Measurements from ENCODE around the gene NTRK2. TPM values are rescaled to one million over a fixed set of nuclear protein-coding genes. Genes with fewer than 3 reads are reported as not detected.

NTRK2 gene
- total RNA-seq, 1 experiment from 2014 or later: not detected

DNA sequence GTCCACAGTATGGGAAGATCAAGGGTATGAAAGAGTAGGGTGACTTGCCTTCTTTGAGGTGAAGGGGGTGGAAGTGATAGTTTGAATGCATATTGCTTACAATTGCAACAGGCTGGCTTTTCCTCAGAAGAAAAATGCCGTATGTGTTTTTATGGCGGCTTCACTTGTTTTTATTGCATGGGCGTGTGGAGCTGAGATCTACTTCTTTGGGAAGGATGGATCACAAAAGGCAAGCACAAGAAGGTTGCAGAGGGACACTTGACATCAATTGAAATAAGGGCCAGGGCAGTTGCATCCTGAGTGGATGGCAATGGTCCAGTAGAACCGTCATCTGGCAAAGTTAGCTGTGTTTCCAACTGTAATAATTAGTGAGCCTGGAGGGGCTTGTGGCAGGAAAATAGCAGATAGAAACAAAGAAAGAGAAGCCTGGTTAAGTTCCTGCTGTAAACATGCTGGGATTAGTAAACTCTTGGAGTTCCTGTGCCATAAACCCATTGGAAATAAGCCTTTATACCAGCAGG, 138.4 kb downstream of the NTRK2 start:
- ChIA-PET RAD21 (ENCODE audit: low non-redundant PET in 1 of 2, low total read pairs in 2 of 2, uncharacterized antibody in 2 of 2, unreplicated experiment in 2 of 2) (no interaction called here), CTCF (no interaction called here), POLR2A (no interaction called here)
- Histone ChIP-seq H3K9me2 (ENCODE audit: insufficient read depth) (no peaks in the 10 kb centered on the region), H4K20me1 (ENCODE audit: insufficient read depth) (no peaks in the 10 kb centered on the region), H2AFZ (ENCODE audit: low read depth, low read length, poor library complexity, severe bottlenecking) (no peak overlapping the region), H3K9me3 (ENCODE audit: control insufficient read depth in 1 of 2, insufficient read depth in 1 of 2, low read depth in 1 of 2, low read length in 2 of 2) (no peaks in the 10 kb centered on the region), H3K36me3 (ENCODE audit: control insufficient read depth in 1 of 2, insufficient read depth in 2 of 2, low read length in 2 of 2) (no peaks in the 10 kb centered on the region), H3K27ac (ENCODE audit: low read depth, low read length) (no peak overlapping the region), H3K27me3 (ENCODE audit: insufficient read depth, low read length) (peaks cover 58% of the 10 kb centered on the region), H3K9ac (ENCODE audit: low read length) (no peak overlapping the region), H3K4me2 (ENCODE audit: low read length) (no peak overlapping the region), H3K4me1 (ENCODE audit: control insufficient read depth in 1 of 2, insufficient read depth in 2 of 2, low read length in 2 of 2) (no peaks in the 10 kb centered on the region), H3K79me2 (ENCODE audit: insufficient read depth, low read length) (no peaks in the 10 kb centered on the region), H3K4me3 (replicated peaks in 1 of 2; ENCODE audit: low read depth in 1 of 2, low read length in 2 of 2) (no peak overlapping the region)
- TF ChIP-seq FOSL1 (IDR thresholded peaks at IDR 0.05; ENCODE audit: low read depth) (no peak), EZH2 (IDR thresholded peaks at IDR 0.05) (no peak), YY1 (IDR thresholded peaks at IDR 0.05; ENCODE audit: extremely low read depth, insufficient replicate concordance, low read depth, low read length) (no peak), RAD21 (IDR thresholded peaks at IDR 0.05; ENCODE audit: low read depth) (no peak), CBX3 (IDR thresholded peaks at IDR 0.05; ENCODE audit: low read depth) (no peak), EGR1 (IDR thresholded peaks at IDR 0.05; ENCODE audit: low read depth) (no peak), POLR2AphosphoS5 (IDR thresholded peaks at IDR 0.05; ENCODE audit: low read depth, low read length) (no peak), TCF7L2 (IDR thresholded peaks at IDR 0.05; ENCODE audit: borderline replicate concordance, extremely low read depth, insufficient read depth, insufficient read length) (no peak)
- BruUV-seq (replicated peaks): no TSS peak
- DNase-seq (ENCODE audit: low read depth, low spot score) (no peak), ATAC-seq (no peak)
- intact Hi-C loops (cut with micrococcal nuclease): no loop called here

- no peak overlapping the region for H3K4me3 ChIP-seq (replicated peaks in 1 of 2; ENCODE audit: low read depth in 1 of 2, low read length in 2 of 2)
- H3K79me2 ChIP-seq (ENCODE audit: insufficient read depth, low read length): no peaks in the 10 kb centered on the region
- no peaks in the 10 kb centered on the region for H4K20me1 ChIP-seq (ENCODE audit: insufficient read depth)
- H3K36me3 ChIP-seq (ENCODE audit: control insufficient read depth in 1 of 2, insufficient read depth in 2 of 2, low read length in 2 of 2): no peaks in the 10 kb centered on the region
- POLR2A ChIA-PET: no interaction called here
- H3K4me2 ChIP-seq (ENCODE audit: low read length): no peak overlapping the region
- H3K4me1 ChIP-seq (ENCODE audit: control insufficient read depth in 1 of 2, insufficient read depth in 2 of 2, low read length in 2 of 2): no peaks in the 10 kb centered on the region
- DNase-seq (ENCODE audit: low read depth, low spot score): no peak
- no peak overlapping the region for H3K9ac ChIP-seq (ENCODE audit: low read length)
- no TSS peak for BruUV-seq (replicated peaks)
- peaks cover 60% of the 10 kb centered on the region for H3K27me3 ChIP-seq (ENCODE audit: insufficient read depth, low read length)
- no peaks in the 10 kb centered on the region for H3K9me3 ChIP-seq (ENCODE audit: control insufficient read depth in 1 of 2, insufficient read depth in 1 of 2, low read depth in 1 of 2, low read length in 2 of 2)
- ATAC-seq: no peak
- no peak overlapping the region for H3K27ac ChIP-seq (ENCODE audit: low read depth, low read length)
- RAD21 ChIA-PET (ENCODE audit: low non-redundant PET in 1 of 2, low total read pairs in 2 of 2, uncharacterized antibody in 2 of 2, unreplicated experiment in 2 of 2): no interaction called here
- CTCF ChIA-PET: no interaction called here
- no peak for TF ChIP-seq YY1 (IDR thresholded peaks at IDR 0.05; ENCODE audit: extremely low read depth, insufficient replicate concordance, low read depth, low read length)
- TF ChIP-seq SIN3A (IDR thresholded peaks at IDR 0.05; ENCODE audit: low read depth): no peak
- TF ChIP-seq RAD21 (IDR thresholded peaks at IDR 0.05; ENCODE audit: low read depth): no peak
- TF ChIP-seq, protein P1, sequence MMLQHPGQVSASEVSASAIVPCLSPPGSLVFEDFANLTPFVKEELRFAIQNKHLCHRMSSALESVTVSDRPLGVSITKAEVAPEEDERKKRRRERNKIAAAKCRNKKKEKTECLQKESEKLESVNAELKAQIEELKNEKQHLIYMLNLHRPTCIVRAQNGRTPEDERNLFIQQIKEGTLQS (IDR thresholded peaks at IDR 0.05): no peak
- TF ChIP-seq, protein P2, sequence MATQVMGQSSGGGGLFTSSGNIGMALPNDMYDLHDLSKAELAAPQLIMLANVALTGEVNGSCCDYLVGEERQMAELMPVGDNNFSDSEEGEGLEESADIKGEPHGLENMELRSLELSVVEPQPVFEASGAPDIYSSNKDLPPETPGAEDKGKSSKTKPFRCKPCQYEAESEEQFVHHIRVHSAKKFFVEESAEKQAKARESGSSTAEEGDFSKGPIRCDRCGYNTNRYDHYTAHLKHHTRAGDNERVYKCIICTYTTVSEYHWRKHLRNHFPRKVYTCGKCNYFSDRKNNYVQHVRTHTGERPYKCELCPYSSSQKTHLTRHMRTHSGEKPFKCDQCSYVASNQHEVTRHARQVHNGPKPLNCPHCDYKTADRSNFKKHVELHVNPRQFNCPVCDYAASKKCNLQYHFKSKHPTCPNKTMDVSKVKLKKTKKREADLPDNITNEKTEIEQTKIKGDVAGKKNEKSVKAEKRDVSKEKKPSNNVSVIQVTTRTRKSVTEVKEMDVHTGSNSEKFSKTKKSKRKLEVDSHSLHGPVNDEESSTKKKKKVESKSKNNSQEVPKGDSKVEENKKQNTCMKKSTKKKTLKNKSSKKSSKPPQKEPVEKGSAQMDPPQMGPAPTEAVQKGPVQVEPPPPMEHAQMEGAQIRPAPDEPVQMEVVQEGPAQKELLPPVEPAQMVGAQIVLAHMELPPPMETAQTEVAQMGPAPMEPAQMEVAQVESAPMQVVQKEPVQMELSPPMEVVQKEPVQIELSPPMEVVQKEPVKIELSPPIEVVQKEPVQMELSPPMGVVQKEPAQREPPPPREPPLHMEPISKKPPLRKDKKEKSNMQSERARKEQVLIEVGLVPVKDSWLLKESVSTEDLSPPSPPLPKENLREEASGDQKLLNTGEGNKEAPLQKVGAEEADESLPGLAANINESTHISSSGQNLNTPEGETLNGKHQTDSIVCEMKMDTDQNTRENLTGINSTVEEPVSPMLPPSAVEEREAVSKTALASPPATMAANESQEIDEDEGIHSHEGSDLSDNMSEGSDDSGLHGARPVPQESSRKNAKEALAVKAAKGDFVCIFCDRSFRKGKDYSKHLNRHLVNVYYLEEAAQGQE (IDR thresholded peaks at IDR 0.05; ENCODE audit: low read depth): no peak
- TF ChIP-seq ELF1 (IDR thresholded peaks at IDR 0.05; ENCODE audit: borderline replicate concordance, low read depth): no peak
- no peak for TF ChIP-seq TCF7L2 (IDR thresholded peaks at IDR 0.05; ENCODE audit: borderline replicate concordance, extremely low read depth, insufficient read depth, insufficient read length)
- TF ChIP-seq CEBPB (IDR thresholded peaks at IDR 0.05; ENCODE audit: low read depth): no peak
- no peak for TF ChIP-seq CBX3 (IDR thresholded peaks at IDR 0.05; ENCODE audit: low read depth)
- no peak for TF ChIP-seq POLR2AphosphoS5 (IDR thresholded peaks at IDR 0.05; ENCODE audit: low read depth, low read length)
- no peak for TF ChIP-seq ZNF274 (IDR thresholded peaks at IDR 0.05; ENCODE audit: low read depth, low read length)
- TF ChIP-seq JUND (IDR thresholded peaks at IDR 0.05): no peak
- intact Hi-C loops (cut with micrococcal nuclease): no loop called here
- H2AFZ ChIP-seq (ENCODE audit: low read depth, low read length, poor library complexity, severe bottlenecking): no peak overlapping the region
- no peaks in the 10 kb centered on the region for H3K9me2 ChIP-seq (ENCODE audit: insufficient read depth)
Observed at GRCh38 chr9:84808416-84808815, 138.9 kb downstream of the NTRK2 start.

Measured in HCT116 (cell line).